HAP-1 (cell line): ENCODE measurements around the gene GUK1.
"Not testable (repeated sequence)": the region's sequence is repeated elsewhere in the genome, so short reads cannot be mapped to it uniquely, and the experiment has no call there.

Source experiments
- DNase-seq, 2 experiments: peaks; one replicate each; pipeline ENCODE4 v3.0.0-alpha.2; 2016 to 2020; ENCODE audit warnings: low spot score in 2 of 2
- H3K27me3 ChIP-seq: fragments of 250-450 bp; sonication (Bioruptor Pico); 2 replicates; pipeline ENCODE4 v1.5.1; 2020; ENCODE audit warnings: low read depth, mild to moderate bottlenecking, moderate library complexity
- H3K36me3 ChIP-seq: fragments of 250-450 bp; sonication (Bioruptor Pico); replicated peaks from 2 replicates; pipeline ENCODE4 v1.5.1; 2020; ENCODE audit warnings: mild to moderate bottlenecking
- H3K4me1 ChIP-seq: fragments of 250-450 bp; sonication (Bioruptor Pico); 2 replicates; pipeline ENCODE4 v1.5.1; 2020; ENCODE audit warnings: mild to moderate bottlenecking
- H3K4me3 ChIP-seq: fragments of 250-450 bp; sonication (Bioruptor Pico); 2 replicates; pipeline ENCODE4 v1.5.1; 2020; ENCODE audit warnings: mild to moderate bottlenecking, moderate library complexity
- H3K9me3 ChIP-seq: fragments of 250-450 bp; sonication (Bioruptor Pico); 2 replicates; pipeline ENCODE4 v1.5.1; 2020; ENCODE audit warnings: mild to moderate bottlenecking, moderate library complexity
- in situ Hi-C: fragments of 300-500 bp; cut with MboI; formaldehyde crosslinking; loops from 3 replicates; pipeline ENCODE4 v1.14.3; 2020; ENCODE audit warnings: low sequenced_read_pairs, inconsistent platforms, mixed read lengths

Gene GUK1

DNA sequence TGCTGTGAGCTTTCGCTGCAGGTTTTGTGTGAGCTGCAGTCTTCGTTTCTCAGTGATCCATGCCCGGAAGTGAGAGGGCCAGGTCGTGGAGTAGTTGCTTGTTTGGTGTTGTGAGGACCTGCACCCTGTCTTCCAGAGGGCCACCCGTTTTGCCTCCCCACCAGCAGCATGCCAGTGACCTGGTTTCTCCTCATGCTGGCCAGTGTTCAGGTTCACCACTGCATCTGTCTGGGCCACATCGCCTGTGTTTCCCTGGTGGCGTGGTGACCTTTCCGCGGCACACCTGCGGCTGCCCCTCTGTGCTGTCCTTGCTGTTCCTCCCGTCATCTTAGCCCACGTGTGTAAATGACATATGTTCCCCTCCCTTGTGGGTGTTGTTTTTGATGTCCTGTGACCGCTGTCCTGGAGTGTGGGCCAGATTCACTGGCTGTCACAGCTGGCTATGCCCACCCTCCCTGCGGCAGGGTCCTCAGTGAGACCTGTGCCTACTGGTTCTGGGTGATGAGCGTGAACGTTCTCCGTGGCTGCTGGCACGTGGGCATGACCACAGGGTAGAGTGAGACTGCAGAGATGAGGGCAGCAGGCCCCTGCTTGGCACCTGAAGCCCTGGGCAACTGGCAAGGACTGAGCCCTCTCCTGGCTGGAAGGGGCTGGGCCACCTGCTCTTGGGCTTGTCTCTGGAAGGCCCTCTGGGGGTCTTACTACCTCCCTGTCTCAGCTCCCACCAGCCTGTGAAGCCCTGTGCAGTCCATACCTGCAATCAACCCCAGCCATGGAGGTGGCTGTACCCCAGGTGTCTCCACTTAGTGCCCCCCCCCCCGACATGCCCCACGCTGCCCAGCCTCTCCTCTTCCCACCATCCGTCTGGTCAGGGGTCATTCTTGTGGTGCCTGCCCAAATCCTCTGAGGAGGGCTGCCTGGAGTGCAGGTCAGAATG is 32.8 kb downstream of the GUK1 start:
- H3K36me3 ChIP-seq: no peaks in the 10 kb centered on the region
- H3K4me1 ChIP-seq: no peaks in the 10 kb centered on the region
- no peak for DNase-seq
- H3K27me3 ChIP-seq: no peaks in the 10 kb centered on the region
- no peaks in the 10 kb centered on the region for H3K9me3 ChIP-seq
- in situ Hi-C loops: no loop called here
- H3K4me3 ChIP-seq: no peak overlapping the region

DNA sequence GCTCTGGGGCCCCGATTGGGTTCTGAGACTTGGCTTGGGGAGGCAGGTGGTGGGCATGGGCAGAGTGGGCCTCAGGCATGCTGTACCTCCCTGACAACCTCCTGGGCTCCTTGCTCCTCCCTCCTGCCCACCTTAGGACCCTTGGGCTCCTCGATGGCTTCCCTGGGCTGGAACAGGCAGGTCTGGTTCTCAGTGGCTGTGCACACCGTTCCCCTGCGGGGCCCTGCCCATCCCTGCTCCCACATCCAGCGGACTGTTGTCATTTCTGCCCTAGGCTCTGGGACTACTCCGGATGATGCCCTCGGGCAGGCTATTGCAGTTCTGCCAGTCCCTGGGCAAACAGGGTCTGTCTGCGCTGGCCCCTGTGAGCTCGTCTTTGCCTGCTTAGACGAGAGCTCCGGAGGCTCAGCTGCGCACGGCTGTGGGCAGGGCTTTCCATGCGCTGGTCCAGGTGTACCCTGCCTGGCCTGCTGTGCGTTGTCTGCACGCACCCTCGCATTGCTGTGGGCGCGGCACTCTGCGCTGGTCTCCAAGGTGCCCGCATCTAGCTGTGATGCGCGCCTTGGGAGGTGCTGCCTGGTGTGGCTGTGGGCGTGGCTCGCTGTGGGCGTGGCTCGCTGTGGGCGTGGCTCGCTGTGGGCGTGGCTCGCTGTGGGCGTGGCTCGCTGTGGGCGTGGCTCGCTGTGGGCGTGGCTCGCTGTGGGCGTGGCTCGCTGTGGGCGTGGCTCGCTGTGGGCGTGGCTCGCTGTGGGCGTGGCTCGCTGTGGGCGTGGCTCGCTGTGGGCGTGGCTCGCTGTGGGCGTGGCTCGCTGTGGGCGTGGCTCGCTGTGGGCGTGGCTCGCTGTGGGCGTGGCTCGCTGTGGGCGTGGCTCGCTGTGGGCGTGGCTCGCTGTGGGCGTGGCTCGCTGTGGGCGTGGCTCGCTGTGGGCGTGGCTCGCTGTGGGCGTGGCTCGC is 33.7 kb downstream of the GUK1 start:
- H3K4me3 ChIP-seq, H3K9me3 ChIP-seq, H3K4me1 ChIP-seq, H3K36me3 ChIP-seq, DNase-seq, H3K27me3 ChIP-seq, in situ Hi-C loops: not testable (repeated sequence)

DNA sequence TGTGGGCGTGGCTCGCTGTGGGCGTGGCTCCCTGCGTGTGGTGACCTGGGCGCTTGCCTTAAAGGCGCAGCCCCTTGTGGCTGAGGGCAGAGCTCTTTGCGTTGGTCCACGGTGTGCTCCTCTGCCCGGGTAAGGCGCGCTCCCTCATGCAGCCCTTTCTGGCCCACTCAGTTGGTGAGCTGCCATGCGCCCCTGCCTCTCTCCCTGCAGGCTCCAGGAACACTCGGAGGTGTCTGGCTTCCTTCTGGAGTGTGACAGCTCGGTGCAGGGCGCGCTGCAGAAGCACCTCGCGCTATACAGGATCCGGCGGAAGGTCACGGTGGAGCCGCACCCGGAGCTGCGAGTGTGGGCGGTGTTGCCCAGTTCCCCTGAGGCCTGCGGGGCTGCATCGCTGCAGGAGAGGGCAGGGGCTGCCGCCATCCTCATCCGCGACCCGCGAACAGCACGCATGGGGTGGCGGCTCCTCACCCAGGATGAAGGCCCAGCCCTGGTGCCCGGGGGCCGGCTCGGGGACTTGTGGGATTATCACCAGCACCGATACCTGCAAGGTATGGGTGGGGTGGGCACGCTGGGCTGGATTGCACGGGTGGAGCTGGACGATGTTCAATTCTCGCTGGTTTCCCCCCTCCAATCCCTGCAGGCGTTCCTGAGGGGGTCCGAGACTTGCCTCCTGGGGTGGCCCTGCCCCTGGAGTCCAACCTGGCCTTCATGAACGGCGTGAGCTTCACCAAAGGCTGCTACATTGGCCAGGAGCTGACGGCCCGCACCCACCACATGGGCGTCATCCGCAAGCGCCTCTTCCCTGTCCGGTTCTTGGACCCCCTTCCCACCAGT is 34.6 kb downstream of the GUK1 start:
- Histone ChIP-seq H3K9me3 (no peaks in the 10 kb centered on the region), H3K4me1 (no peaks in the 10 kb centered on the region), H3K4me3 (no peak overlapping the region), H3K27me3 (no peaks in the 10 kb centered on the region), H3K36me3 (no peaks in the 10 kb centered on the region)
- in situ Hi-C loops: no loop called here
- DNase-seq: peak in 1 of 2 experiments; percentile 44

DNA sequence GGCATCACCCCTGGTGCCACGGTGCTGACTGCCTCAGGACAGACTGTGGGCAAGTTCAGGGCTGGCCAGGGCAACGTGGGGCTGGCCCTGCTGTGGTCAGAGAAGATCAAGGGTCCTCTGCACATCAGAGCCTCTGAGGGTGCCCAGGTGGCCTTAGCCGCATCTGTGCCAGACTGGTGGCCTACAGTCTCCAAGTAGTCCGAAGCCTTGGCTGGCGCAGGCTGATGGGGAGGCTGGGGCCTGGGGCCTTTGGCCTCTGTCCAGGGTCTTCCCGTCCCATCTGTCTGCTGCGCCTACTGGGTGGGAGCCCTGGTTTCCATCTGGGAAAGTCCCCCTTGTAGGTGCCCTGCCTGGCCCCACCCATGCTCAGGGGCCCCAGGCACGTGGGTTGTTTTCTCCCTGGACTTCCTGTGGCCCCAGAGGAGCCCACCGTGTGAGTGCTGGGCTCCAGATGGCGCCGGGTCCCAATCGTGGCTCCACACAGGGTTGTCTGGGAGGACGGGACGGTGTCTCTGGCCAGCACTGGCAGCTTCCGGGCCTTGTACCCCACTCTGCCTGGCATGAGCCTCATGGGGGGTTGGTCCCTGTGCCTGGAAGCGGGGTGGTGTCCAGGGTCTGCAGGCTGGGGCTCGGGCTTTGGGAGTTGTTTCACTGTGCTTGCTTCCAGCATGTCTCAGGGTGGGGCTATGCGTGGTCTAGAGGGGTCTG is 35.4 kb downstream of the GUK1 start:
- H3K4me3 ChIP-seq: no peak overlapping the region
- H3K27me3 ChIP-seq: no peaks in the 10 kb centered on the region
- no peak for DNase-seq
- no peaks in the 10 kb centered on the region for H3K36me3 ChIP-seq
- in situ Hi-C loops: no loop called here
- no peaks in the 10 kb centered on the region for H3K4me1 ChIP-seq
- no peaks in the 10 kb centered on the region for H3K9me3 ChIP-seq

DNA sequence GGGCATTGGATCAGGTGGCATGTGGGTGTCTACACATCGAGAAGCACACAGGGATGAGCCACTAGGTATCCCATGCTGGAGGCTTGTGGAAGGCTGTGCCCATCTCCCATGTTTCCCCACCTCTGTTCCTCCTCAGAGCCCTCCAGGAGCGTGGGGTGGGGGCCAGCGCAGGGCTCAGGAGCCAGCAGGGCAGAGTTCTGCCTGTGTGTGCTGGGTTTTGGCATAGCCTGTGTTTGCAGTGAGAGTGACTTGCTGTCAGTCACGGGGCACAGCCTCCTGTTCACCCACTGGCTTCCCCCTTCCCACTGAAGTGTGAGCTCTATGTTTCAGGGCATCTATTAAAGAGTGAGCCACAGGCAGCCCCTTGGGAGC is 35.9 kb downstream of the GUK1 start:
- Histone ChIP-seq H3K36me3 (no peaks in the 10 kb centered on the region), H3K27me3 (no peaks in the 10 kb centered on the region), H3K4me1 (no peaks in the 10 kb centered on the region), H3K4me3 (no peak overlapping the region), H3K9me3 (no peaks in the 10 kb centered on the region)
- in situ Hi-C loops: no loop called here
- DNase-seq: no peak

DNA sequence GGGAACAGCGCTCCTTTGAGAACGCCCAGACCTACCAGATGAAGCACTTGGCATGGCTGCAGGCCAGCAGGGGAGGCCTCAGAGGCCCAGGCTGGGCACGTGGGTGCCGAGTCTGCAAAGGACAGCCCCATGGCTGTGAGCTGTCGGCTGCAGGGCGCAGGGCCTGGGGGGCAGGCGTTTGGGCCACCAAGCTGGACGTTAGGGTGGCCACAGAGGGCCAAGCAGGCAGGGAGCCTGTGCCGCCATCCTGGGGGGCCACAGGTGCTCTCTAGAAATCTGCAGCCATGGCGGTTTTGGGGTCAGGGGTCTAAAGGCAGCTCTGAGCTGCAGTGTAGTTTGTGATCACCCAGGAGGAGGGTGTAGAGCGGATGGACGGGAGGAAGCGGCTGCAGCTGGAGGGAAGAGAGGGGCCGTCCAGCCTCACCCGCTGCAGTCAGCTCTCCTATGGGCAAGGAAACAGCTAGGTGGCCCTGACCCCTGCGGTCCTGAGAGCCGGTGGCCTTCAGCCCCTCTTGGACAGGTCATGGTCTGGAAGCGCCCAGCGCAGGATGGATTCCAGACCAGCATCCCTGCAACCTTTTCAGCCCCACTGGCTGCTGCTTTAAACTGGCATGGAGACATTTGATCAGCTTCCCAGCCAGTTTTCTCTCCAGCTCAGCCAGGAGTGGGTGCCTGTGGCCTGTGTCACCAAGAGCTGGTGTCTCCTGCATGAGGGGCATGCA is 36.5 kb downstream of the GUK1 start:
- Histone ChIP-seq H3K4me3 (no peak overlapping the region), H3K36me3 (no peaks in the 10 kb centered on the region), H3K9me3 (no peaks in the 10 kb centered on the region), H3K4me1 (no peaks in the 10 kb centered on the region), H3K27me3 (no peaks in the 10 kb centered on the region)
- in situ Hi-C loops: no loop called here
- DNase-seq: no peak

DNA sequence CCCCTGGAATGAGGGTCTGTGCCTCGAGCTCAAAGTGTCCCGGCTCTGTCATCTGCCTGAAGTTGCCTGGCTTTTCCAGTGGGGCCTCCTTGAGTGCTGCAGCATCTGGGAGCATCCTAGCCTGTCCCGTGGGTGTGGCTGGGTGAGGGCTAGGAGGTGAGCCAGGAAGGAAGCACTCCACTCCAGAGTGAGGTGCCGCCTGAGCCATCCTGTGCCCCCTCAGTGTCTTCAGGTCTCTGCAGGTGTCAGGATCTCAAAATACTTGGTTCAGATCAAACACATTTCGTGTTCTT is 37.0 kb downstream of the GUK1 start:
- Histone ChIP-seq H3K27me3 (no peaks in the 10 kb centered on the region), H3K4me1 (no peaks in the 10 kb centered on the region), H3K36me3 (no peaks in the 10 kb centered on the region), H3K4me3 (no peak overlapping the region), H3K9me3 (no peaks in the 10 kb centered on the region)
- in situ Hi-C loops: no loop called here
- no peak for DNase-seq

DNA sequence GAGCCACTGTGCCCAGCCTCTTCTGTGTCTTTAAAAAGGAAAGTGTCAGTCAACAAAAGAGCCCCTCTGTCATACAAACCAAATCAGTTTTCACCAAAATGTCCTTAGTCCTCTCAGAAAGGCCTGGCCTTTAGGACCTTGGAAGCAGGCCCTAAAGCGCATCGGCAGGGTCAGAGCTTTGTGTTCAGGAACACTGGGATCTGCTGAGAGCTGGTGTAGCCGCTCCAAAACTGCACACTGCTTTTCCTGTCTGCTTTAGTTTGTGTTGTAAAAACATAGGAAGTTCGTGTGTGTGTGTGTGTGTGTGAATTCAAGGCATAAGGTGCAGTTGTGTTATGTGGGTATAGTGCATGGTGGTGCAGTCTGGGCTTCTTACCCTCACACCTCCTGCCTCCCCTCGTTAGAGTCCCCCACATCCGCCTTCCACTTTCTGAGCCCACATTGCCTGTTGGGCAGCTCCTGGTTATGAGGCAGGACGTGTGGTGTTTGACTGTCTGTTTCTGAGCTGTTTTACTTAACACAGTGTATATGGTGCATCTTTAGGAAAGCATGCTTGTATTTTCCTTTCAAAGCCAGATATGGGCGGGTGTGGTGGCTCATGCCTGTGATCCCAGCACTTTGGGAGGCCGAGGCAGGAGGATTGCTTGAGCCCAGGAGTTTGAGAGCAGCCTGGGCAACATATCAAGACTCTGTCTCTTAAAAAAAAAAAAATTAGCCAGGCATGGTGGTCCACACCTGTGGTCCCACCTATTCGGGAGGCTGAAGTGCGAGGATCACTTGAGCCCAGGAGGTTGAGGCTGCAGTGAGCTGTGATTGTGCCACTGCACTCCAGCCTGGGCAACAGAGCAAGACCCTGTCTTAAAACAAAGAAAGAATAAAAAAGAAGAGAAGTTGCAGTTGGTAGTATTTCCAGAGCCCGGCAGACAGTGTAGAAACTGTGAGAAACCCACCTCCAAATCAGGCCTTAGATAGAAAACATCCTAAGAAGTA is 37.9 kb downstream of the GUK1 start:
- H3K36me3 ChIP-seq: no peaks in the 10 kb centered on the region
- DNase-seq: no peak
- no peaks in the 10 kb centered on the region for H3K9me3 ChIP-seq
- in situ Hi-C loops: no loop called here
- H3K4me3 ChIP-seq: no peak overlapping the region
- H3K4me1 ChIP-seq: no peaks in the 10 kb centered on the region
- no peaks in the 10 kb centered on the region for H3K27me3 ChIP-seq

DNA sequence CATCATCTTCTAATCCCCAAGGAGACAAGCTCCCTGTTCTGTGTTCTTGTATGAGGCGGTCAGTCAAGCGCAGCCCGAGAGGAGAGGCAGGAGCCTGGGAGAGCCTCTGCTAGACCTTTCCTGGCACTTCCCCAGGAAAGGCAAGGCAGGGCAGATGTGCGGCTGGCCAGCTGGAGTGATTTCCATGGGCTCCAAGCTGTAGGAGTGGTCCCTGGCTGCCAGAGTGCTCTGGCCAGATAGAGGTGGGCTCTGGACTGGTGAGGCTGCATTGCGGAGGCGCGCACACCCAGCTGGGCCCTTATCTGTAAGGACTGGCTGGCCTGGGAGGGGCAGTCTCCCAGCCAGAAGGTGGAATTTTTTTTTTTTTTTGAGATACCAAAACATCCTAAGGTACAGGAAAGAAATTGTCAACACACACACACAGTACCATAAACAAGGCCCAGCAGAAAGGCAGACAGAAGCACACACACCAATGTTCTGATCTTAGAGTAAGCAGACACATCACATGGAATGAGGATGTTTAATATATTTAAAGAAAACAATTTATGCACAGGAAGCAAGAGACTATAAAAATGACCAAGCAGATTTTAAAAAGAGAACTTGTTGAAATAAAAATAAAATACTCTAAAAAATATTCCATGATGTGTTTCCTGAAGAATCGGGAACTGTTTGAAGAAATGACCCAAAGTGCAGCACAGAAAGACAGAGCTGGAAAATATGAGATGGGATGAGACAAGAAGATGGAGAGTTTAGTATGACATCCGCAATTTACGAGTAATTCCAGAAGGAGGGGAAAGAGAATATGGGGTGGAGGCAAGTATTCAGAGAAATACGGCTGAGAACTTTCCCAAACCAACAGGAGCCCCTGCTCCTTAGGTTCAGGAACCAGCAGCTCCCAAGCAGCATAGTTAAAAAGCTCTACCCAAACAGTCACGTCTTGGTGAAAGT is 38.9 kb downstream of the GUK1 start:
- in situ Hi-C loops: no loop called here

DNA sequence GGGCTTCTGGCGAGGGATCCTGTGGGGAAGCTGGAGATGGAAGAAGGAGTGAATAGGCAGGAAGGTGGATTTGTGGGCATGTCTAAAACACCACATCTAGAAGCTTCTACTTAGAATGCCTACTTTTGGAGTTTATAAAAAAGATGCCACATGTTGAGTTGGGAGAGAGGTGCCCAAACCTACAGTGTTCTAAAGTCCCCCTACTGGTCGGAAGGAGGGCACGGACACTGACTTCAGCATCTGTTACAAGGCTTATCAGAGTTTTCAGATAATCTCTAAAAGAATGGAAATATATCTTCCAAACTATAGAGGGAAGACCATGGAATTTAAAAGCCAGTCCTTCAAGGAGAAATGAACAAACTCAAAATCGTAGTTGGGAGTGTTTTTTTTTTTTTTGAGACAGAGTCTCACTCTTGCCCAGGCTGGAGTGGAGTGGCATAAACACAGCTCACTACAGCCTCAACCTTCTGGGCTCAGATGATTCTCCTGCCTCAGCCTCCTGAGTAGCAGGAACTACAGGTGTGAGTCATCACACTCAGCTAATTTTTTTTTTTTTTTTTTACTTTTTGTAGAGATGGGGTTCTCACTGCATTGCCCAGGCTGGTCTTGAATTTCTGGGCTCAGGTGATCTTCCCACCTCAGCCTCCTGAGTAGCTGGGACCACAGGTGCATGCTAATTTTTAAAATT is 40.3 kb downstream of the GUK1 start:
- Histone ChIP-seq H3K9me3 (no peaks in the 10 kb centered on the region), H3K36me3 (no peaks in the 10 kb centered on the region), H3K27me3 (no peaks in the 10 kb centered on the region), H3K4me1 (no peaks in the 10 kb centered on the region), H3K4me3 (no peak overlapping the region)
- no peak for DNase-seq
- in situ Hi-C loops: no loop called here

More for the DNA sequence above, 38.9 kb downstream of the GUK1 start:
- no peaks in the 10 kb centered on the region for H3K9me3 ChIP-seq
- H3K36me3 ChIP-seq: no peaks in the 10 kb centered on the region
- H3K4me3 ChIP-seq: no peak overlapping the region
- no peak for DNase-seq
- no peaks in the 10 kb centered on the region for H3K27me3 ChIP-seq
- no peaks in the 10 kb centered on the region for H3K4me1 ChIP-seq
